Measurements from ENCODE around the gene ZNF684.
"Not testable (repeated sequence)": the region's sequence is repeated elsewhere in the genome, so short reads cannot be mapped to it uniquely, and the experiment has no call there.

The ZNF684 gene

DNA sequence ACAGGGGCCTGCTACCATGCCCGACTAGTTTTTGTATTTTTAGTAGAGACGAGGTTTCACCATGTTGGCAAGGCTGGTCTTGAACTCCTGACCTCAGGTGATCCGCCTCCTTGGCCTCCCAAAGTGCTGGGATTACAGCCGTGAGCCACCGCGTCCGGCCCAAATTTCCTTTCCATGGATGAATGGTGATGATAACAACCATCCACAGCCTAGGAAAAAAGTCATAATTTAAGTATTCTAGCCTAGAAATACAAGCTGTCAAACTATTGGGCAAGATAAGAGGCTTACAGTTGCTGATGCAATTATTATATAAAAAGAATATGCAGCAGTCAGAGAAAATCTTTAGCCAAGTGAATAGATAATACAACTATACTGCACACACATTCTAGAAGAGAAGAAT lies 23.4 kb downstream of the ZNF684 start:
- ATAC-seq; H3K4me1 Mint-ChIP-seq; H3K9me3 Mint-ChIP-seq; H3K36me3 Mint-ChIP-seq; DNase-seq (ENCODE audit: low spot score in 2 of 2); H3K4me3 Mint-ChIP-seq; H3K27ac Mint-ChIP-seq: not testable (repeated sequence)

DNA sequence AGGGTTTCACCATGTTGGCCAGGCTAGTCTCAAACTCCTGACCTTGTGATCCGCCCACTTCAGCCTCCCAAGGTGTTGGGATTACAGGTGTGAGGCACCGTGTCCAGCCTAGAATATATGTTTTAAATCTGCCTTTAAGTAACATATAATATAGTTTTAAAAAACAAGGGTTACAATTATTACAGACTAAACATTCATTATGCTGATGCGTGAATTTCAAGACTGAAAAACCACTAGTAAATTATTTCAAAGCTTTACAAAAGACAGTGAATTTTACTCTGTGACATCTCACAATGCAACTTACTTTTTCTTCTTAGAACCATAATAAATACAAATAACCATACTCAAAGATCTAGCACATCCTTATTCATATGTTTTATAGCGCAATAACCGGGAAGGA lies 24.7 kb downstream of the ZNF684 start:
- H3K9me3 Mint-ChIP-seq = no peaks in the 10 kb centered on the region
- ATAC-seq = no peak
- no peak overlapping the region for H3K27ac Mint-ChIP-seq
- no peak for DNase-seq (ENCODE audit: low spot score in 2 of 2)
- no peak overlapping the region for H3K4me3 Mint-ChIP-seq
- no peaks in the 10 kb centered on the region for H3K4me1 Mint-ChIP-seq
- no peaks in the 10 kb centered on the region for H3K36me3 Mint-ChIP-seq

DNA sequence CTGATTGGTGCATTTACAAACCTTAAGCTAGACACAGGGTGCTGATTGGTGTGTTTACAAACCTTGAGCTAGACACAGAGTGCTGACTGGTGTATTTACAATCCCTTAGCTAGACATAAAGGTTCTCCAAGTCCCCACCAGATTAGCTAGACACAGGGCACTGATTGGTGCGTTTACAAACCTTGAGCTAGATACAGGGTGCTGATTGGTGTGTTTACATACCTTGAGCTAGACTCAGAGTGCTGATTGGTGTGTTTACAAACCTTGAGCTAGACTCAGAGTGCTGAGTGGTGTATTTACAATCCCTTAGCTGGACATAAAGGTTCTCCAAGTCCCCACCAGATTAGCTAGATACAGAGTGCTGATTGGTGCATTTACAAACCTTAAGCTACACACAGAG lies 26.8 kb downstream of the ZNF684 start:
- H3K4me1 Mint-ChIP-seq; ATAC-seq; H3K4me3 Mint-ChIP-seq; H3K36me3 Mint-ChIP-seq; H3K27ac Mint-ChIP-seq; H3K9me3 Mint-ChIP-seq; DNase-seq (ENCODE audit: low spot score in 2 of 2): not testable (repeated sequence)

DNA sequence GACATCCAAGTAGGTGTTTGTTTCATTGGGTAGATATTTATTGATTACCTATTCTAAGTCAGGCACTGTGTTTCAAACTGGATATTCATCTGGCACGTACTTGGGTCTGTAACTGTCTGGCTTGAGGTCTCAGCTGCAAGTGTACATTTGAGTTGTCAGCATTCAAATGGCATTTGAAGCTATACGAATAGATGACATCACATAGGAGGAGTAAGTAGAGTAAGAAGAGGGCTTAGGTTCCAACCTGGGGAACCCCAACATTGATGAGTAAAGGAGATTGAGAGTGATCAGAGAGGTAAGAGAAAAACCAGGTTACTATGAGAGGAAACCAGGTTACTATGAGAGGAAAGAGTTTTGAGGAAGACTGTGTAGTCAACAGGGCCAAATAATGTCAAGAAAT lies 30.7 kb downstream of the ZNF684 start:
- Mint-ChIP-seq H3K4me1 (no peaks in the 10 kb centered on the region), H3K4me3 (no peak overlapping the region), H3K36me3 (no peaks in the 10 kb centered on the region), H3K9me3 (peaks cover 3% of the 10 kb centered on the region), H3K27ac (no peak overlapping the region)
- ATAC-seq (peak; percentile 79), DNase-seq (ENCODE audit: low spot score in 2 of 2) (no peak)

DNA sequence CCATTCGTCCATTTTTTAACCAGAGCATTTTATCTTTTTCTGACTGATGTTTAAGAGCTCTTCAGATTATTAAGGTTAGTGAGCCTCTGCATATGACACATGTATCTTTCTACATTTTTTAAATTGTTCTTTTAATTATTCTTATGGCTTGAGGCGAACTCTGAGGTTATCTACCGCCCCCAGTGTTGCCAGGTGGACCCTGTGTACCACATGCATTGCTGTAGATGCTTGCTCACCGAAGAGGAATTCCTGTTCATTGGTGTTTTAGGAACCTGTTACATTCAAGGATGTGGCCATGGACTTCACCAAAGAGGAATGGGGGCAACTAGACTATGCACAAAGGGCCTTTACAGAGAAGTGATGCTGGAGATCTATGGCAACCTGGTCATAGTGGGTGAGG lies 31.8 kb downstream of the ZNF684 start:
- ATAC-seq (no peak), DNase-seq (ENCODE audit: low spot score in 2 of 2) (no peak)
- H3K36me3 Mint-ChIP-seq = no peaks in the 10 kb centered on the region
- no peak overlapping the region for H3K4me3 Mint-ChIP-seq
- no peak overlapping the region for H3K27ac Mint-ChIP-seq
- H3K9me3 Mint-ChIP-seq = peaks cover 3% of the 10 kb centered on the region
- H3K4me1 Mint-ChIP-seq = no peaks in the 10 kb centered on the region

DNA sequence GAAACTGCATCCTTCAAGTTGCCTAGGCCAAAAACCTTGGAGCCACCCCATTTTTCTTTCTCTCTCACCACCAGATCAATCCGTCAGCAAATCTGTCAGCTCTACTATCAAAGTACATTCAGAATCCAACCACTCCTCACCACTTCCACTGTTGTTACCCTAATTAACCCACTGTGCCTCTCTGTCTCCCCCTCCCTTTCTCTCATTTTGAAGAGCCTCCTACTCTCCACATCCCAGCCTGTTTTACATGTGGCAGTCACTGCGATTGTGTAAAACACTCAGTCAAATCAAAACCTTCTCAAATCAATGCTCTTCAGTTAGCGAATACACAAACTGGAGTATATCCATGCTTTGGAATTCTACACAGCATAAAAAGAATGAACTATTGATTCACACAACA lies 33.1 kb downstream of the ZNF684 start:
- no peak for ATAC-seq
- Mint-ChIP-seq H3K36me3 (no peaks in the 10 kb centered on the region), H3K4me1 (no peaks in the 10 kb centered on the region), H3K9me3 (peaks cover 3% of the 10 kb centered on the region), H3K27ac (no peak overlapping the region), H3K4me3 (no peak overlapping the region)
- no peak for DNase-seq (ENCODE audit: low spot score in 2 of 2)

DNA sequence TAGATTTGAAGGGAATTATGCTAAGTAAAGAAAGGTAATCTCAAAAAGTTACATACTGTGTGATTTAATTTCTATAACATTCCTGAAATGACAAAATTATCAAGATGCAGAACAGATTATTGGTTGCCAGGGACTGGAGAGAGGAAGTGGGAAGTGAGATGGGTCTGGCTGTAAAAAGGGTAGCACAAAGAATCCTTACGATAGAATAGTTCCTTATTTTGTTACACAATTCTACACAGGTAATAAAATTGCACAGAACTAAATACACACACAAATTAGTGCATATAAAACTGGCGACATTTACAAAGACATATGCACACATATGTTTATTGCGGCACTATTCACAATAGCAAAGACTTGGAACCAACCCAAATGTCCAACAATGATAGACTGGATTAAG lies 33.5 kb downstream of the ZNF684 start:
- ATAC-seq (no peak), DNase-seq (ENCODE audit: low spot score in 2 of 2) (no peak)
- H3K27ac Mint-ChIP-seq = no peak overlapping the region
- H3K9me3 Mint-ChIP-seq = peaks cover 3% of the 10 kb centered on the region
- H3K36me3 Mint-ChIP-seq = no peaks in the 10 kb centered on the region
- H3K4me3 Mint-ChIP-seq = no peak overlapping the region
- no peaks in the 10 kb centered on the region for H3K4me1 Mint-ChIP-seq

DNA sequence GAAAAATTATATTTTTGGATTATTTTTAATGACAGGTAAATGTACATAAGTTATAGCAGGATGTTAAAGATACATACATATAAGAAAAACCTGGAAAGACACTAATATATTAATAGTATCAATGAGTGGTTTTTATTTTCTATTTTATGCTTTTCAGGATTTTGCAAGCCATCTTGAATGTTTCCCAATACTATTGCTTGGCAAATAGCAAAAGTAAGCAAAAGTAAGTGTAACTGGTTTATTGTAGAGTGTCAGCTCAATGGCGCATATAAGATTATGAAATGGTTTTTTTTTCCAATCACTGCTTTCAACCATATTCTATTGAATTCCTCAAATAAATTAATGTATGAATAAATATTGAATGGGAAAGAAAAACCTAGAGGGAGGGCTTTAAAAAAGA lies 36.4 kb downstream of the ZNF684 start:
- no peaks in the 10 kb centered on the region for H3K36me3 Mint-ChIP-seq
- peaks cover 3% of the 10 kb centered on the region for H3K9me3 Mint-ChIP-seq
- DNase-seq (ENCODE audit: low spot score in 2 of 2) (no peak), ATAC-seq (no peak)
- H3K4me1 Mint-ChIP-seq = no peaks in the 10 kb centered on the region
- H3K4me3 Mint-ChIP-seq = no peak overlapping the region
- H3K27ac Mint-ChIP-seq = no peak overlapping the region

DNA sequence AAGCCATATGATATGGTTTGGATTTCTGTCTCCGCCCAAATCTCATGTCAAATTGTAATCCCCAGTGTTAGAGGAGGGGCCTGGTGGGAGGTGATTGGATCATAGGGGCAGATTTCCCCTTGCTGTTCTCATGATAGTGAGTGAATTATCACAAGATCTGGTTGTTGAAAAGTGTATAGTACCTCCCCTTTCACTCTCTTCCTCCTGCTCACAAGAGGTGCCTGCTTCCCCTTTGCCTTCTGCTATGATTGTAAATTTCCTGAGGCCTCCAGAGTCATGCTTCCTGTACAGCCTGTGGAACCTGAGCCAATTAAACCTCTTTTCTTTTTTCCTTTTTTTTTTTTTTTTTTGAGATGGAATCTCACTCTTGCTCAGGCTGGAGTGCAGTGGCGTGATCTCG lies 43.4 kb downstream of the ZNF684 start:
- H3K9me3 Mint-ChIP-seq; DNase-seq (ENCODE audit: low spot score in 2 of 2); H3K36me3 Mint-ChIP-seq; H3K4me1 Mint-ChIP-seq; ATAC-seq; H3K27ac Mint-ChIP-seq; H3K4me3 Mint-ChIP-seq: not testable (repeated sequence)

DNA sequence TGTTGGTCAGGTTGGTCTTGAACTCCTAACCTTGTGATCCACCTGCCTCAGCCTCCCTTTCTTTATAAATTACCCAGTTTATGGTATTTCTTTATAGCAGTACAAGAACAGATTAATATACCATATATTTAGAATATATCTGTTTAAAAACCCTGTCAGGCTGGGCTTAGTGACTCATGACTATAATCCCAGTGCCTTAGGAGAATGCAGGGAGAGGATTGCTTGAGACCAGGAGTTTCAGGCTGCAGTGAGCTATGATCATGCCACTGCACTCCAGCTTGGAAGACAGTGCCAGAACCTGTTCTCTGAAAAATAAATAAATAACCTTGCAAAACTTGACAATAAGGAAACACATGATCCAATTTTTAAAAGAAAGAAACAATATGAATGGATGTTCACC lies 43.9 kb downstream of the ZNF684 start:
- H3K9me3 Mint-ChIP-seq = no peaks in the 10 kb centered on the region
- no peaks in the 10 kb centered on the region for H3K36me3 Mint-ChIP-seq
- H3K4me1 Mint-ChIP-seq = no peaks in the 10 kb centered on the region
- DNase-seq (ENCODE audit: low spot score in 2 of 2) = no peak
- no peak overlapping the region for H3K4me3 Mint-ChIP-seq
- no peak overlapping the region for H3K27ac Mint-ChIP-seq
- no peak for ATAC-seq

DNA sequence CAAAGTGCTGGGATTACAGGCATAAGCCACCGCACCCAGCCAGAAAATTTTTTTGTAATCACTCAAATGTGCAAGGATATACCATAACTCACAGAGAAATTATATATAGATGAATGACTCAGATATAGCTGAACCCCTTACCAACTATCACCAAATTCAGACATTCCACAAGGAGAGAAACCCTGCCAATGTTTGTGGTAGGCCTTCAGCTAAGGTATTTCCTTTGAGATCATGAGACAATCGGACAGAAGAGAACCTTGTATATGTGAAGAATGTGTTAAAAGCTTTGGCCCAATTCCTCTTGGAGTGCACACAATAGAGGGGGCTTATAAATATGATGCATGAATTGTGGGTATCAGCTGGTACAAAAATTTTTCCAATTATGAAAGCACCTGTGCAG lies 50.7 kb downstream of the ZNF684 start:
- no peak for ATAC-seq
- no peak overlapping the region for H3K27ac Mint-ChIP-seq
- H3K36me3 Mint-ChIP-seq = no peaks in the 10 kb centered on the region
- peaks cover 6% of the 10 kb centered on the region for H3K4me1 Mint-ChIP-seq
- H3K4me3 Mint-ChIP-seq = no peak overlapping the region
- H3K9me3 Mint-ChIP-seq = no peaks in the 10 kb centered on the region
- no peak for DNase-seq (ENCODE audit: low spot score in 2 of 2)

DNA sequence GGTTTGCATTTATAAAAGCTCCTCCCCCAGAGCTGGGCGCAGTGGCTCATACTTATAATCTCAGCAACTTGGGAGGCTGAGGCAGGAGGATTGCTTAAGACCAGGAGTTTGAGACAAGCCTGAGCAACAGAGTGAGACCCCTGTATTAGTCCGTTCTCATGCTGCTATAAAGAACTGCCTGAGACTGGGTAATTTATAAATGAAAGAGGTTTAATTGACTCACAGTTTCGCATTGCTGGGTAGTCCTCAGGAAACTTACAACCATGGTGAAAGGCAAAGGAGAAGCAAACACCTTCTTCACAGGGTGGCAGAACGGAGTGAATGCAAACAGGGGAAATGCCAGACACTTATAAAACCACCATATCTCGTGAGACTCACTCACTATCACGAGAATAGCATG lies 52.5 kb downstream of the ZNF684 start:
- Mint-ChIP-seq H3K27ac (peak overlapping the region; percentile 14), H3K36me3 (no peaks in the 10 kb centered on the region), H3K9me3 (no peaks in the 10 kb centered on the region), H3K4me1 (peaks cover 6% of the 10 kb centered on the region), H3K4me3 (no peak overlapping the region)
- peak; percentile 41 for ATAC-seq
- DNase-seq (ENCODE audit: low spot score in 2 of 2) = no peak

DNA sequence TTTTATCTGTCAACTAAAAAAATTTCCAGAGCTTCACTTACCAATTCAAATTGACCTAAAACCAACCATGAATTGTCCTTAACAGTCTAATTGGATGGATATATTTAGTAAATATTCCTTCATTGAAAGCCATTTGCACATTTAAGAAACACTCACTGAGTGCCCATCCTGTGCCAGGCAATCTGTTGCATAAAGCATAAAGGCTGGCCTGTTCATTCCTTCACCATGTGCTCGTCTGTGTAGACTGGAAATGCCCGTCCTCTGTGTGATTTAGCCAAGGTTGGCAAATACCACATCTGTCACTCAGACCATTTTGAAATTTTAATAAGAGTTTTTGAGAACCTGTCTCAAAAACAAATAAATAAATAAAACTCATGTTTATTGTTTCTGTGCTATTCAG lies 57.1 kb downstream of the ZNF684 start:
- Mint-ChIP-seq H3K27ac (no peak overlapping the region), H3K36me3 (no peaks in the 10 kb centered on the region), H3K4me3 (no peak overlapping the region), H3K9me3 (no peaks in the 10 kb centered on the region), H3K4me1 (peaks cover 17% of the 10 kb centered on the region)
- no peak for ATAC-seq
- DNase-seq (ENCODE audit: low spot score in 2 of 2) = no peak

DNA sequence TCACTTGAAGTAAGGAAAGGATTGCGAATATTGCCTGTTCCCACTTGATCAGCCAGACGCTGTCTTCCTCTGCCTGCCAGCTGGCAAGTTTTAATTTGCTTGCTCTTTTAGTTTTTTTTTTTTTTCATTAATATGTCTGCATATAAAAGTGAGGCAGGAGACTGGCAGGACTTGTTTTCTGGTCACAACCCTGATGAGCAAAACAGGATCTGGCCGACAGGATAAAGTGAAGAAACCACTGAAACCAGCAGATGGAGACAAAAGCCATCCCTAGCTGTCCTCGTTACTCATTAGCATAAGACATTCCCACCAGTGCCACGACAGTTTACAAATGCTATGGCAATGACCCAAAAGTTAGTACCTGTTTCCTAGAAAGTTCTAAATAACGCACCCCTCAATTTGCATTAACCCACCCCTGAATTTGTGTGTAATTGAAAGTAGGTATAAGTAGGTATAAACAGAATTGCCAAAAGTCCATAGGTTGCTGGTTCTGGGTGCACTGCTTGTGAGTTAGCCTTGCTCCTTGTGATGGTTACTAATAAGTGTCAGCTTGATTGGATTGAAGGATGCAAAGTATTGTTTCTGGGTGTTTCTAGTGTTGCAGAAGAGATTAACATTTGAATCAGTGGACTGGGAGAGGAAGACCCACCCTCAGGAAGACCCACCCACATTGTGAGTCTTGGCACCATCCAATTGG lies 60.8 kb downstream of the ZNF684 start:
- Mint-ChIP-seq H3K4me1 (peaks cover 17% of the 10 kb centered on the region), H3K27ac (no peak overlapping the region), H3K36me3 (no peaks in the 10 kb centered on the region), H3K9me3 (no peaks in the 10 kb centered on the region), H3K4me3 (no peak overlapping the region)
- ATAC-seq = peak; percentile 58
- no peak for DNase-seq (ENCODE audit: low spot score in 2 of 2)

DNA sequence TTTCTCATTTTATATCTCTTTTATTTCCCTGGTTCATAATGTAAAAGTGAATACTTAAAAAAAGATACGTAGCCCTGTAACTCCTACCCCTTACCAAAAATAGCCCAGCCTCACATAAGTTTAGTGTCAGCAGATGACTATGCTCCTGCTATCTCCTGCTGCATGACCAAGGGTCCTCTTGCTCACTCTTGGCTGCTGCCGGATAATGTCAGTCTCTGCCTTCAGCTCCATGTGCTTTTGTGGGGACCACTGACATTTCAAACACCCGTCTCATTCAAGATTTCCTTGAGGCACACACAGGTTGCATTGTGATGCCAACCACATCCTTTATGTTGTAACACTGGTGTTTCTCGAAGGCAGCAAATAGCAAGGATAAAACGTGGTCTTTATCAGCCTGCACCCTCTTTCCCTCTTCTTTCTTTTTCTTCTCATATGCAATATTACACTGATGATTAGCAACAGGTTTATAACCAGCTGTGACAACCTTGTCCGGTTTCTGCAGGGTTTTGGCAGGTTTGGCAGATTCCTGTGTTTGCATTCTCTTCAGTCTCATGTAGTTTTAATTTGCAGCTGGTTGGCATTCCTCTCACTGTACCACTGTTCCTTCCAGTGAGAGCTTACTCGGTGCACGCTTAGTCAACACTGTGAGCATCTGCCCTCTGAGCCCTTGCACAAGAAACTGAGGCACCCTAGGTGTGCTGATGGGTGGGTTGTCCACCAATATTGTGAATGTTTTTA lies 62.2 kb downstream of the ZNF684 start:
- H3K4me3 Mint-ChIP-seq = no peak overlapping the region
- H3K36me3 Mint-ChIP-seq = no peaks in the 10 kb centered on the region
- ATAC-seq = no peak
- no peak overlapping the region for H3K27ac Mint-ChIP-seq
- DNase-seq (ENCODE audit: low spot score in 2 of 2) = no peak
- H3K9me3 Mint-ChIP-seq = no peaks in the 10 kb centered on the region
- H3K4me1 Mint-ChIP-seq = peaks cover 17% of the 10 kb centered on the region

DNA sequence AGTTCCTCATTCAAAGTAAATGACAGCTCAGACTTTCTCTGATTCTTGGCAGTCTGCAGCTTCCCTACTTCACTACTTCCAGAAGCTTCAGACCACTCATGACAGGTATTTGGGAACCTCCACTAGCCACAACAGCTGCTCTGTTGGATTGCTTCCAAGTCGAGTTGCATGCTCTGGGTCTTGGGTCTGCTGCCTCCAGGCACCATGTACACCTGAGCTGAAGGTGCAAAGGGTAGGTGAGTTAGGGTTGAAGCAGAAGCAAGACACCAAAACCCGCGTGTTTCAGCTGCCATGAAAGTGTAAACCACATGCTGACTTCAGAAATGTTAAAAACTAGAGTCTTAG lies 62.7 kb downstream of the ZNF684 start:
- DNase-seq (ENCODE audit: low spot score in 2 of 2) (no peak), ATAC-seq (no peak)
- Mint-ChIP-seq H3K4me1 (peaks cover 17% of the 10 kb centered on the region), H3K9me3 (no peaks in the 10 kb centered on the region), H3K27ac (no peak overlapping the region), H3K36me3 (no peaks in the 10 kb centered on the region), H3K4me3 (no peak overlapping the region)

Measured in stimulated activated effector memory CD8-positive, alpha-beta T cell treated with anti-CD3 and anti-CD28 coated beads, Interleukin-12 subunit alpha, Interleukin-12 subunit beta, amount 100 ng/mL, for 72 hours (primary cell).